PC-9 (cell line): ENCODE measurements around the gene KIFC3. TPM values are rescaled to one million over a fixed set of nuclear protein-coding genes. Genes with fewer than 3 reads are reported as not detected.

ENCODE experiments used
- BruUV-seq: library from RNA; stranded (reverse); fragments of 400-500 nt; replicated peaks from 2 replicates; lab custom pipeline; 2021; lab: Mats Ljungman, UMichigan
- CTCF ChIA-PET: fragments of 300-600 bp; sonication (Branson Sonifier 250); formaldehyde crosslinking; loops from one replicate; lab custom pipeline; 2022; ENCODE audit warnings: antibody characterized with exemption; lab: Charles Lee
- POLR2A ChIA-PET: fragments of 300-600 bp; sonication (Branson Sonifier 250); formaldehyde crosslinking; loops from one replicate; lab custom pipeline; 2022; ENCODE audit warnings: antibody characterized with exemption; ENCODE audit not compliant: unreplicated experiment; lab: Charles Lee
- DNase-seq, 2 experiments: peaks; one replicate each; pipeline versions ENCODE4 v3.0.0 to v3.0.0-alpha.2; 2015 to 2022; ENCODE audit warnings: mixed read lengths in 1 of 2
- H2AFZ ChIP-seq: fragments of 200-600 bp; sonication (generic); 2 replicates; pipeline ENCODE4 v1.8.1; 2017; ENCODE audit warnings: antibody characterized with exemption
- H3F3A ChIP-seq: fragments of 200-600 bp; sonication (generic); 2 replicates; pipeline ENCODE4 v1.8.1; 2017; ENCODE audit warnings: antibody characterized with exemption, mild to moderate bottlenecking, low read depth; ENCODE audit not compliant: insufficient read depth
- H3K27ac ChIP-seq: fragments of 200-600 bp; sonication (generic); 2 replicates; pipeline ENCODE4 v1.6.1; 2016; ENCODE audit warnings: mixed run types
- H3K27me3 ChIP-seq: fragments of 200-600 bp; sonication (generic); 2 replicates; pipeline ENCODE4 v1.6.1; 2016; ENCODE audit warnings: low read depth, mixed run types; ENCODE audit not compliant: insufficient read depth
- H3K36me3 ChIP-seq: fragments of 200-600 bp; sonication (generic); 2 replicates; pipeline ENCODE4 v1.6.1; 2016; ENCODE audit warnings: low read depth, mixed run types
- H3K4me1 ChIP-seq: fragments of 200-600 bp; sonication (generic); replicated peaks from 2 replicates; pipeline ENCODE4 v1.6.1; 2016; ENCODE audit warnings: mixed run types; ENCODE audit not compliant: insufficient read depth
- H3K4me2 ChIP-seq: fragments of 200-600 bp; sonication (generic); 2 replicates; pipeline ENCODE4 v1.6.1; 2017; ENCODE audit warnings: mixed run types
- H3K4me3 ChIP-seq: fragments of 200-600 bp; sonication (generic); 2 replicates; pipeline ENCODE4 v1.6.1; 2016; ENCODE audit warnings: mixed run types
- H3K79me2 ChIP-seq: fragments of 200-600 bp; sonication (generic); 2 replicates; pipeline ENCODE4 v1.6.1; 2017; ENCODE audit warnings: low read depth, mixed run types
- H3K9me2 ChIP-seq: fragments of 200-600 bp; sonication (generic); 2 replicates; pipeline ENCODE4 v1.8.1; 2017; ENCODE audit warnings: mild to moderate bottlenecking; ENCODE audit not compliant: insufficient read depth
- H3K9me3 ChIP-seq: fragments of 200-600 bp; sonication (generic); 2 replicates; pipeline ENCODE4 v1.8.1; 2016; ENCODE audit warnings: low read depth; ENCODE audit not compliant: insufficient read depth
- H4K20me1 ChIP-seq: fragments of 200-600 bp; sonication (generic); 2 replicates; pipeline ENCODE4 v1.8.1; 2017; ENCODE audit not compliant: insufficient read depth
- CTCF ChIP-seq: fragments of 200-600 bp; sonication (generic); conservative IDR thresholded peaks from 2 replicates; pipeline ENCODE4 v1.6.1; 2017; ENCODE audit warnings: mixed run types, antibody characterized with exemption, mild to moderate bottlenecking, moderate library complexity
- EZH2 ChIP-seq: fragments of 200-600 bp; sonication (generic); IDR thresholded peaks from 2 replicates; pipeline ENCODE4 v1.8.0; 2017; ENCODE audit warnings: antibody characterized with exemption, low read depth
- intact Hi-C: fragments of 100-400 bp; cut with micrococcal nuclease; formaldehyde crosslinking; loops from one replicate; pipeline ENCODE4 v1.10.0; 2022; ENCODE audit not compliant: unreplicated experiment
- total RNA-seq: library from RNA; stranded (reverse); gene quantifications from 2 replicates; pipeline ENCODE4 v1.2.3, GENCODE V29; 2021

KIFC3 gene
- total RNA-seq, 1 experiment from 2014 or later: 52.5 TPM

GRCh38 chr16:57749101-57749692 is 53.1 kb downstream of the KIFC3 start:
- no TSS peak for BruUV-seq
- Histone ChIP-seq H3K4me2 (no peak overlapping the region), H3K4me3 (no peak overlapping the region), H3K27me3 (no peaks in the 10 kb centered on the region), H3K79me2 (no peaks in the 10 kb centered on the region), H3K27ac (no peak overlapping the region), H3K9me3 (no peaks in the 10 kb centered on the region), H4K20me1 (no peaks in the 10 kb centered on the region; the same call in 1 of the 2 replicates), H2AFZ (no peak overlapping the region), H3K9me2 (no peaks in the 10 kb centered on the region), H3F3A (no peaks in the 10 kb centered on the region; the same call in 1 of the 2 replicates), H3K36me3 (no peaks in the 10 kb centered on the region), H3K4me1 (no peaks in the 10 kb centered on the region)
- intact Hi-C loops: no loop called here
- no peak for DNase-seq
- CTCF ChIA-PET: interaction anchor here (0.9 kb wide), 1 partner anchor 110 kb away, joined by 3 read pairs; no protein-coding TSS in a partner anchor
- TF ChIP-seq CTCF: no peak
- no peak for TF ChIP-seq EZH2
- POLR2A ChIA-PET: no interaction called here

- Histone ChIP-seq H3F3A (no peaks in the 10 kb centered on the region; the same call in 1 of the 2 replicates), H4K20me1 (no peaks in the 10 kb centered on the region; the same call in 1 of the 2 replicates), H3K79me2 (no peaks in the 10 kb centered on the region), H3K36me3 (no peaks in the 10 kb centered on the region), H3K27me3 (no peaks in the 10 kb centered on the region), H3K9me3 (no peaks in the 10 kb centered on the region), H3K4me1 (no peaks in the 10 kb centered on the region), H3K9me2 (no peaks in the 10 kb centered on the region), H3K4me2 (no peak overlapping the region), H3K27ac (no peak overlapping the region), H2AFZ (no peak overlapping the region), H3K4me3 (no peak overlapping the region)
- no TSS peak for BruUV-seq
- TF ChIP-seq EZH2: no peak
- no peak for TF ChIP-seq CTCF
- ChIA-PET POLR2A (no interaction called here), CTCF (interaction anchor here (0.9 kb wide), 1 partner anchor 111 kb away, joined by 3 read pairs; no protein-coding TSS in a partner anchor)
- intact Hi-C loops: no loop called here
- DNase-seq: no peak
Measured at GRCh38 chr16:57748596-57748995, 53.7 kb downstream of the KIFC3 start.

GRCh38 chr16:57747996-57748395 is 54.3 kb downstream of the KIFC3 start:
- no peaks in the 10 kb centered on the region for H3K4me1 ChIP-seq
- no peaks in the 10 kb centered on the region for H3K36me3 ChIP-seq
- no peaks in the 10 kb centered on the region; the same call in 1 of the 2 replicates for H4K20me1 ChIP-seq
- H3K27ac ChIP-seq: no peak overlapping the region
- intact Hi-C loops: no loop called here
- H3K79me2 ChIP-seq: no peaks in the 10 kb centered on the region
- H3K4me3 ChIP-seq: no peak overlapping the region
- H3K4me2 ChIP-seq: no peak overlapping the region
- ChIA-PET CTCF (no interaction called here), POLR2A (no interaction called here)
- H3K27me3 ChIP-seq: no peaks in the 10 kb centered on the region
- DNase-seq: no peak
- H2AFZ ChIP-seq: no peak overlapping the region
- BruUV-seq: no TSS peak
- no peaks in the 10 kb centered on the region for H3K9me3 ChIP-seq
- H3F3A ChIP-seq: no peaks in the 10 kb centered on the region; the same call in 1 of the 2 replicates
- no peaks in the 10 kb centered on the region for H3K9me2 ChIP-seq
- TF ChIP-seq CTCF (no peak), EZH2 (no peak)
